Measurements from ENCODE around the gene MAG. TPM values are rescaled to one million over a fixed set of nuclear protein-coding genes. Genes with fewer than 3 reads are reported as not detected.

MAG gene
- total and polyA plus RNA-seq, 3 donors from 2014 or later: 5.4 to 18.4 (median 10.8) TPM

DNA sequence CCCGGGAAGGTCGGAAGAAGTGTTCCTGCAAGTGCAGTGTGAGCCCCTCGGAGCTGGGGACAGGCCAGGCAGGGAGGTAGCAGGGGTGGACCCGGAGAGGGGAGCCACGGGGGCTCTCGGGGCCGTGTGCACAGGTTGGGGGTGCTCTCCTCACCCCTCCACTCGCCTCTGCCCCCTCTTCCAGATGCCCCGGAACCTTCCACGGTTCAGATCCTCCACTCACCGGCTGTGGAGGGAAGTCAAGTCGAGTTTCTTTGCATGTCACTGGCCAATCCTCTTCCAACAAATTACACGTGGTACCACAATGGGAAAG is 46.0 kb downstream of the MAG start:
- Histone ChIP-seq H3K27me3 (no peaks in the 10 kb centered on the region), H3K4me3 (no peak overlapping the region), H3K4me1 (no peaks in the 10 kb centered on the region), H3K27ac (no peak overlapping the region), H3K36me3 (ENCODE audit: low read depth, missing control alignments) (no peaks in the 10 kb centered on the region), H3K9me3 (no peaks in the 10 kb centered on the region)
- TF ChIP-seq POLR2A (IDR thresholded peaks at IDR 0.05): no peak
- TF ChIP-seq, protein P1, sequence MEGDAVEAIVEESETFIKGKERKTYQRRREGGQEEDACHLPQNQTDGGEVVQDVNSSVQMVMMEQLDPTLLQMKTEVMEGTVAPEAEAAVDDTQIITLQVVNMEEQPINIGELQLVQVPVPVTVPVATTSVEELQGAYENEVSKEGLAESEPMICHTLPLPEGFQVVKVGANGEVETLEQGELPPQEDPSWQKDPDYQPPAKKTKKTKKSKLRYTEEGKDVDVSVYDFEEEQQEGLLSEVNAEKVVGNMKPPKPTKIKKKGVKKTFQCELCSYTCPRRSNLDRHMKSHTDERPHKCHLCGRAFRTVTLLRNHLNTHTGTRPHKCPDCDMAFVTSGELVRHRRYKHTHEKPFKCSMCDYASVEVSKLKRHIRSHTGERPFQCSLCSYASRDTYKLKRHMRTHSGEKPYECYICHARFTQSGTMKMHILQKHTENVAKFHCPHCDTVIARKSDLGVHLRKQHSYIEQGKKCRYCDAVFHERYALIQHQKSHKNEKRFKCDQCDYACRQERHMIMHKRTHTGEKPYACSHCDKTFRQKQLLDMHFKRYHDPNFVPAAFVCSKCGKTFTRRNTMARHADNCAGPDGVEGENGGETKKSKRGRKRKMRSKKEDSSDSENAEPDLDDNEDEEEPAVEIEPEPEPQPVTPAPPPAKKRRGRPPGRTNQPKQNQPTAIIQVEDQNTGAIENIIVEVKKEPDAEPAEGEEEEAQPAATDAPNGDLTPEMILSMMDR (IDR thresholded peaks at IDR 0.05): no peak
- intact Hi-C loops (cut with DNase I; ENCODE audit: low total_unique reads): no loop called here
- DNase-seq: no peak
- 88% methylated on average over 4 to 13 of the region's 13 CpGs for WGBS, 2 donors

GRCh38 chr19:35340431-35340830 is 48.5 kb downstream of the MAG start:
- Histone ChIP-seq H3K27me3 (no peaks in the 10 kb centered on the region), H3K36me3 (ENCODE audit: low read depth, missing control alignments) (no peaks in the 10 kb centered on the region), H3K4me3 (no peak overlapping the region), H3K4me1 (no peaks in the 10 kb centered on the region), H3K9me3 (no peaks in the 10 kb centered on the region), H3K27ac (no peak overlapping the region)
- DNase-seq: no peak
- no peak for TF ChIP-seq POLR2A (IDR thresholded peaks at IDR 0.05)
- TF ChIP-seq, protein P1 (IDR thresholded peaks at IDR 0.05): no peak
- 87 to 92% methylated on average over 9 to 11 of the region's 11 CpGs for WGBS, 2 donors
- intact Hi-C loops (cut with DNase I; ENCODE audit: low total_unique reads): no loop called here

DNA sequence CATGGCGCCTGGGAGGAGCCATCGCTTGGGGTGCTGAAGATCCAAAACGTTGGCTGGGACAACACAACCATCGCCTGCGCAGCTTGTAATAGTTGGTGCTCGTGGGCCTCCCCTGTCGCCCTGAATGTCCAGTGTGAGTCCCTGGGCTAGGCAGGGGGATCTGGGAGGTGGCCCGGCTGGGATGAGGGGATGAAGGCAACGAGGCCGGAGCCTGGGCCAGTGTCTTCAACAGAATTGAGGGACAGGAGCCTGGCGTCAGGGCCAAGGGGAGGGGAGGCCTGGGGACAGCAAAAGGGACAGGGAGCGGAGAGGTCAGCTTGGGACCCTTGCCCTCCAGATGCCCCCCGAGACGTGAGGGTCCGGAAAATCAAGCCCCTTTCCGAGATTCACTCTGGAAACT is 49.0 kb downstream of the MAG start:
- TF ChIP-seq POLR2A (IDR thresholded peaks at IDR 0.05): no peak
- TF ChIP-seq, protein P1 (IDR thresholded peaks at IDR 0.05): no peak
- 84 to 93% methylated on average over 16 of the region's 16 CpGs for WGBS, 2 donors
- Histone ChIP-seq H3K36me3 (ENCODE audit: low read depth, missing control alignments) (no peaks in the 10 kb centered on the region), H3K9me3 (no peaks in the 10 kb centered on the region), H3K4me1 (no peaks in the 10 kb centered on the region), H3K27me3 (no peaks in the 10 kb centered on the region), H3K27ac (no peak overlapping the region), H3K4me3 (no peak overlapping the region)
- intact Hi-C loops (cut with DNase I; ENCODE audit: low total_unique reads): no loop called here
- DNase-seq: no peak

DNA sequence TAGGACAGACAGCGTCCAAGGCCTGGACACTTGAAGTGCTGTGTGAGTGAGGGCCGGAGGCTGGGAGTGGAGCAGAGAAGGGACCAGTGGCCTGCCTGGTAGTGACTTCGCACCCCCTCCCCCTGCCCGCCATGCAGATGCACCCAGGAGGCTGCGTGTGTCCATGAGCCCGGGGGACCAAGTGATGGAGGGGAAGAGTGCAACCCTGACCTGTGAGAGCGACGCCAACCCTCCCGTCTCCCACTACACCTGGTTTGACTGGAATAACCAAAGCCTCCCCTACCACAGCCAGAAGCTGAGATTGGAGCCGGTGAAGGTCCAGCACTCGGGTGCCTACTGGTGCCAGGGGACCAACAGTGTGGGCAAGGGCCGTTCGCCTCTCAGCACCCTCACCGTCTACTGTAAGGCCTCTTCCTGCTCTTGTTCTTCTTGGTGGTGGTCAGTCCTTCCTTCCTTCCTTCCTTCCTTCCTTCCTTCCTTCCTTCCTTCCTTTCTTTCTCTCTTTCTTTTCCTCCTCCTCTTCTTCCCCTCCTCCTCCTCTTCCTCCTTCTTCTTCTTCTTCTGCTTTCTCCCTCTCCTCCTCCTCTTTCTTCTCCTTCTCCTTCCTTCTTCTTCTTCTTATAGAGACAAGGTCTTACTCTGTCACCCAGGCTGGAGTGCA is 49.7 kb downstream of the MAG start:
- no peaks in the 10 kb centered on the region for H3K4me1 ChIP-seq
- no peaks in the 10 kb centered on the region for H3K27me3 ChIP-seq
- WGBS, 2 donors: 92 to 93% methylated on average over 5 to 14 of the region's 14 CpGs
- no peak overlapping the region for H3K4me3 ChIP-seq
- no peak for DNase-seq
- TF ChIP-seq, protein P1 (IDR thresholded peaks at IDR 0.05): no peak
- no peak for TF ChIP-seq POLR2A (IDR thresholded peaks at IDR 0.05)
- intact Hi-C loops (cut with DNase I; ENCODE audit: low total_unique reads): no loop called here
- no peaks in the 10 kb centered on the region for H3K36me3 ChIP-seq (ENCODE audit: low read depth, missing control alignments)
- no peak overlapping the region for H3K27ac ChIP-seq
- H3K9me3 ChIP-seq: no peaks in the 10 kb centered on the region

DNA sequence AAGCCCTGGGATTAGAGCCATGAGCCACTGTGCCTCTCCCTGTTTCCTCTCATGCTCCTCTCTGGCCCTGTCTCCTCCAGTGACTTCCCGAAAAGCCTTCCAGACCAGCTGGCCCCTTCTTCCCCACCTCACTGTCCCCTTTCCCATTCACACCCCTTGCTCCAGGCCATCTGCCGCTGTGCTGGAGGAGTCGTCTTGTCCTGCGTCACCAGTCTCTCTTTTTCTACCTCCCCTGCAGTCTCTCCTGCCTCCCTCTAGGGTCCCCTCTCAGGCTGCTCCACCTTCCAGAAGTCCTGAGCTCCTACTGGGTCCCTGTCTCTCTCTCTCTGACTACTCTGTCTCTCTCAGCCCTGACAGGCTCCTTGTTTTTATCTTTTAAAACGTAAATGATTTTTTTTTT is 50.5 kb downstream of the MAG start:
- Histone ChIP-seq H3K36me3 (ENCODE audit: low read depth, missing control alignments) (no peaks in the 10 kb centered on the region), H3K4me1 (no peaks in the 10 kb centered on the region), H3K4me3 (no peak overlapping the region), H3K27me3 (no peaks in the 10 kb centered on the region), H3K27ac (no peak overlapping the region), H3K9me3 (no peaks in the 10 kb centered on the region)
- WGBS, 2 donors: 84 to 87% methylated on average over 5 of the region's 5 CpGs
- no peak for TF ChIP-seq POLR2A (IDR thresholded peaks at IDR 0.05)
- TF ChIP-seq, protein P1 (IDR thresholded peaks at IDR 0.05): no peak
- DNase-seq: no peak
- intact Hi-C loops (cut with DNase I; ENCODE audit: low total_unique reads): no loop called here
